Measurements from ENCODE around the gene SLC44A2. TPM values are rescaled to one million over a fixed set of nuclear protein-coding genes. Genes with fewer than 3 reads are reported as not detected.
"Not testable (repeated sequence)": the region's sequence is repeated elsewhere in the genome, so short reads cannot be mapped to it uniquely, and the experiment has no call there.

The SLC44A2 gene
- total RNA-seq, 4 donors from 2014 or later: 36.6 to 371 (median 81.4) TPM

GRCh38 chr19:10667867-10668266 is 42.5 kb downstream of the SLC44A2 start:
- Histone ChIP-seq H3K36me3 (peaks cover 0 to 17% (median 0%) of the 10 kb centered on the region in 4 donors), H3K27me3 (no peaks in the 10 kb centered on the region), H3K9me3 (no peaks in the 10 kb centered on the region), H3K4me1 (peaks cover 0 to 35% (median 6%) of the 10 kb centered on the region in 4 donors), H3K27ac (no peak overlapping the region), H3K4me3 (no peak overlapping the region)
- in situ Hi-C loops (cut with MboI; ENCODE audit: low pct_ligation_motif_present in 1 of 4, low pct_unique_long_range_greater_than_20kb in 1 of 4, low sequenced_read_pairs in 3 of 4): no loop called here
- TF ChIP-seq POLR2AphosphoS5 (IDR thresholded peaks at IDR 0.05) (no peak), EP300 (IDR thresholded peaks at IDR 0.05; ENCODE audit: low read depth) (no peak), CTCF (IDR thresholded peaks at IDR 0.05) (no peak), POLR2A (IDR thresholded peaks at IDR 0.05) (no peak)
- intact Hi-C loops (cut with DNase I; ENCODE audit: low total_unique reads): no loop called here
- 76 to 86% methylated on average over 5 to 6 of the region's 6 CpGs for WGBS, 2 donors (ENCODE audit: low coverage in 1 of 2)
- DNase-seq: no peak

DNA sequence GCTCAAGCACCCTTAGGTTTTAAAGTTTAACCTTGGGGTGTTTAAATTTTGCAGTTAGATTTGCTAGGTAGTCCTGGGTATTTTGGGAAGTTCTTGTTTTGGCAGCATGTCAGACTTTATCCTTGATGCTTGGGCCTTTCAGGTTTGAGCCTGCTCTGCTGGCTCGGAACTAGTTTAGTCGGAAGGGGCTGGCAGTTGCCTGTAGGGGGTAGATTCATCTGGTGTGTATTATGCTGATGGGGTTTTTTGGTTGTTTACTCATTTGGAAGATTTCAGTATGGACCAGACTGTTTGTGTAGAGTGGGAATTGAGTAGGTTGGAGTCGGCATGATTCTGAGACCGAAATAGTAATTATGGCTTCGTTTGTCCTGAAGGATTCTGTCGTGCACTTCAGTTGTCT is 43.9 kb downstream of the SLC44A2 start:
- 68 to 80% methylated on average over 4 to 6 of the region's 6 CpGs for WGBS, 2 donors (ENCODE audit: low coverage in 1 of 2)
- intact Hi-C loops (cut with DNase I; ENCODE audit: low total_unique reads) (no loop called here), in situ Hi-C loops (cut with MboI; ENCODE audit: low pct_ligation_motif_present in 1 of 4, low pct_unique_long_range_greater_than_20kb in 1 of 4, low sequenced_read_pairs in 3 of 4) (no loop called here)
- H3K27ac ChIP-seq: no peak overlapping the region
- no peak for TF ChIP-seq POLR2A (IDR thresholded peaks at IDR 0.05)
- TF ChIP-seq POLR2AphosphoS5 (IDR thresholded peaks at IDR 0.05): no peak
- H3K9me3 ChIP-seq: no peaks in the 10 kb centered on the region
- H3K4me1 ChIP-seq: peaks cover 0 to 24% (median 4%) of the 10 kb centered on the region in 4 donors
- H3K27me3 ChIP-seq: no peaks in the 10 kb centered on the region
- H3K4me3 ChIP-seq: no peak overlapping the region
- H3K36me3 ChIP-seq: peaks cover 0 to 27% (median 4%) of the 10 kb centered on the region in 4 donors
- DNase-seq: no peak

DNA sequence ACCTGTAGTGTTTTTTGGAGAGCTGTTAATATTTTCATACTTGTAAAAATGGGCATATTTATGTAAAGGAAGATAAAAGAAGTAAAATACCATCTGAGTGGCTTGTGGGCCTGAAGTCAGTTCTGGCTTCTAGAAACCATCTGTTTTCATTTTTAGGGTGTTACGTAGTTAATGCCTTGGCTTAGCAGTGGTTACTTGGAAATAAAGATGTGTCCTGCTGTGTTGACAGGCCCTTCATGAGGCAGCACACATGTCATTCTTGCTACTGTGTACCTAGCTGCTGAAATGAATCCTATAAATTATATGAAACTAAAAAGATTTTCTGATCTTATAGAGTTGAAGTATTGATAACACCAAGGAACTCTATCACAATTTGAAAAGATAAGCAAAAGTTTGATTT is 44.8 kb downstream of the SLC44A2 start:
- in situ Hi-C loops (cut with MboI; ENCODE audit: low pct_ligation_motif_present in 1 of 4, low pct_unique_long_range_greater_than_20kb in 1 of 4, low sequenced_read_pairs in 3 of 4): no loop called here
- no peak for DNase-seq
- Histone ChIP-seq H3K27me3 (no peaks in the 10 kb centered on the region), H3K36me3 (peaks cover 0 to 27% (median 4%) of the 10 kb centered on the region in 4 donors), H3K27ac (no peak overlapping the region), H3K9me3 (no peaks in the 10 kb centered on the region), H3K4me3 (no peak overlapping the region), H3K4me1 (peaks cover 0 to 24% (median 4%) of the 10 kb centered on the region in 4 donors)
- 47 to 65% methylated on average over 1 of the region's 1 CpG for WGBS, 2 donors (ENCODE audit: low coverage in 1 of 2)
- no peak for TF ChIP-seq EP300 (IDR thresholded peaks at IDR 0.05; ENCODE audit: low read depth)
- TF ChIP-seq POLR2AphosphoS5 (IDR thresholded peaks at IDR 0.05): no peak
- TF ChIP-seq POLR2A (IDR thresholded peaks at IDR 0.05): no peak
- TF ChIP-seq CTCF (IDR thresholded peaks at IDR 0.05): no peak
- intact Hi-C loops (cut with DNase I; ENCODE audit: low total_unique reads): no loop called here

DNA sequence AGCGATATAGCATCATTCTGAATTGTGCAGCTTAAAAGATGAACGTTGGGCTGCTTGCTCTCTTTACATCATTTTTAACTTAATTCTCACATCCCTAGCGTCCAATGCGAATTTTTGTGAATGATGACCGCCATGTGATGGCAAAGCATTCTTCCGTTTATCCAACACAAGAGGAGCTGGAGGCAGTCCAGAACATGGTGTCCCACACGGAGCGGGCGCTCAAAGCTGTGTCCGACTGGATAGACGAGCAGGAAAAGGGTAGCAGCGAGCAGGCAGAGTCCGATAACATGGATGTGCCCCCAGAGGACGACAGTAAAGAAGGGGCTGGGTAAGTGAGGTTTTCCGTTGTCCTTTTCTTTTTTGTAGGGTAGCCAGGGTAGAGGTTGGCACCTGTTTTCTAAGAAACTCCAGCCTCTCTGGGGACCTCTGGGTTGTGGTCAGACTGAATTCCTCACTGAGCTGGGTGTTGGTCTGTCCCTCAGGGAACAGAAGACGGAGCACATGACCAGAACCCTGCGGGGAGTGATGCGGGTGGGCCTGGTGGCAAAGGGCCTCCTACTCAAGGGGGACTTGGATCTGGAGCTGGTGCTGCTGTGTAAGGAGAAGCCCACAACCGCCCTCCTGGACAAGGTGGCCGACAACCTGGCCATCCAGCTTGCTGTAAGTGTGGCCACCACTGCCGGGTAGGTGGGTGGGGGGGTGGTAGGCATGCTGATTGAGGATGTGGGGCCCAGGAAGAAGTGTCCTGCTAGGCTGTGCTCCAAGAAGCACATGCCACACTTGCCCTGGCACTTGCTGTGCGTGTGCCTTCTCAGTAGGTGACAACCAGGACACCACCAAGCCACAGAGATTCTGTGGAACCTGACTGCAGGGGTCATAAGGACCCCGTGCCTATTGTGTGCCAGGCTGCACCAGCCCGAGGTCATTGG is 45.8 kb downstream of the SLC44A2 start:
- TF ChIP-seq CTCF (IDR thresholded peaks at IDR 0.05) (no peak), EP300 (IDR thresholded peaks at IDR 0.05; ENCODE audit: low read depth) (no peak), POLR2A (IDR thresholded peaks at IDR 0.05) (no peak), POLR2AphosphoS5 (IDR thresholded peaks at IDR 0.05) (no peak)
- no peak overlapping the region for H3K27ac ChIP-seq

DNA sequence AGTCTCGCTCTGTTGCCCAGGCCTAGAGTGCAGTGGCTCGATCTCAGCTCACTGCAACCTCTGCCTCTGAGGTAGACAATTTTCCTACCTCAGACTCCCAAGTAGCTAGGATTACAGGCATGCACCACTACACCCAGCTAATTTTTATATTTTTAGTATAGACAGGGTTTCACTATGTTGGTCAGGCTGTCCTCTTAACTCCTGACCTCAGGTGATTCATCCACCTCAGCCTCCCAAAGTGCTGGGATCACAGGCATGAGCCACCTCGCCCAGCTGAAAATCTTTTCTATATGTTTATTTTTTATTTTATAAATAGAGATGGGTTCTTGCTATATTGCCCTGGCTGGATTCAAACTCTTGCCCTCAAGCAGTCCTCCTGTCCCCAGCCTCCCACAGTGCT is 46.6 kb downstream of the SLC44A2 start:
- H3K27ac ChIP-seq; in situ Hi-C loops (cut with MboI; ENCODE audit: low pct_ligation_motif_present in 1 of 4, low pct_unique_long_range_greater_than_20kb in 1 of 4, low sequenced_read_pairs in 3 of 4): not testable (repeated sequence)
- H3K36me3 ChIP-seq: peaks cover 0 to 35% (median 6%) of the 10 kb centered on the region in 4 donors

More for the DNA sequence above, 45.8 kb downstream of the SLC44A2 start:
- 84 to 86% methylated on average over 6 to 24 of the region's 24 CpGs for whole genome bisulfite sequencing, 2 donors (ENCODE audit: low coverage in 1 of 2)
- in situ Hi-C loops (cut with MboI; ENCODE audit: low pct_ligation_motif_present in 1 of 4, low pct_unique_long_range_greater_than_20kb in 1 of 4, low sequenced_read_pairs in 3 of 4) (no loop called here), intact Hi-C loops (cut with DNase I; ENCODE audit: low total_unique reads) (no loop called here)
- Histone ChIP-seq H3K4me1 (peaks cover 0 to 24% (median 4%) of the 10 kb centered on the region in 4 donors), H3K27me3 (no peaks in the 10 kb centered on the region), H3K36me3 (peaks cover 0 to 31% (median 4%) of the 10 kb centered on the region in 4 donors), H3K4me3 (no peak overlapping the region), H3K9me3 (no peaks in the 10 kb centered on the region)
- no peak for DNase-seq

DNA sequence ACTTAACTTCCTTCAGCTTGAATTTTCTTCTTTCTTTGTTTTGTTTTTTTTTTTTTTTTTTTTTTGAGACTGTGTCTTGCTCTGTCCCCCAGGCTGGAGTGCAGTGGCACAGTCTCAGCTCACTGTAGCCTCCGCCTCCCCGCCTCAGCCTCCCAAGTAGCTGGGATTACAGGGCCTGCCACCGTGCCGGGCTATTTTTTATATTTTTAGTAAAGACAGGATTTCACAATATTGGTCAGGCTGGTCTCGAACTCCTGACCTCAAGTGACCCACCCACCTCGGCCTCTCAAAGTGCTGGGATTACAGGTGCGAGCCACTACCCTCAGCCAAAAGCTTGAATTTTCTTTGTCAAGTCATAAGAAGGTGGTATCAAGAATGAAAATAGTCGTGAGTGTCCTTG is 49.9 kb downstream of the SLC44A2 start:
- intact Hi-C loops (cut with DNase I; ENCODE audit: low total_unique reads); H3K9me3 ChIP-seq; DNase-seq; H3K4me1 ChIP-seq; H3K4me3 ChIP-seq; H3K27me3 ChIP-seq; in situ Hi-C loops (cut with MboI; ENCODE audit: low pct_ligation_motif_present in 1 of 4, low pct_unique_long_range_greater_than_20kb in 1 of 4, low sequenced_read_pairs in 3 of 4); H3K27ac ChIP-seq: not testable (repeated sequence)
- 80 to 87% methylated on average over 6 to 8 of the region's 8 CpGs for WGBS, 2 donors (ENCODE audit: low coverage in 1 of 2)
- peaks cover 0 to 68% (median 30%) of the 10 kb centered on the region in 4 donors for H3K36me3 ChIP-seq

More for the DNA sequence above, 46.6 kb downstream of the SLC44A2 start:
- WGBS, 2 donors (ENCODE audit: low coverage in 1 of 2): 90 to 100% methylated on average over 1 to 3 of the region's 3 CpGs
- H3K27me3 ChIP-seq; DNase-seq; intact Hi-C loops (cut with DNase I; ENCODE audit: low total_unique reads); H3K4me3 ChIP-seq; H3K9me3 ChIP-seq: not testable (repeated sequence)
- peaks cover 0 to 24% (median 4%) of the 10 kb centered on the region in 4 donors for H3K4me1 ChIP-seq
